AG09309 (cell line): Measurements from ENCODE around the gene PRRG2.

ENCODE experiments used
- DNase-seq: peaks from one replicate; pipeline ENCODE4 v3.0.0-alpha.2; 2010; ENCODE audit warnings: low read depth
- H3K4me3 ChIP-seq: 2 replicates; pipeline ENCODE4 v1.5.1; 2011; ENCODE audit warnings: mild to moderate bottlenecking, low read depth, low read length, moderate library complexity; ENCODE audit not compliant: control insufficient read depth
- TF ChIP-seq, protein P1 (sequence below): IDR thresholded peaks from 2 replicates; pipeline ENCODE4 v1.5.1; 2011; ENCODE audit warnings: mild to moderate bottlenecking, low read depth, low read length, inconsistent platforms; ENCODE audit not compliant: insufficient read depth, control insufficient read depth; ENCODE audit errors: missing control alignments

Gene PRRG2

DNA sequence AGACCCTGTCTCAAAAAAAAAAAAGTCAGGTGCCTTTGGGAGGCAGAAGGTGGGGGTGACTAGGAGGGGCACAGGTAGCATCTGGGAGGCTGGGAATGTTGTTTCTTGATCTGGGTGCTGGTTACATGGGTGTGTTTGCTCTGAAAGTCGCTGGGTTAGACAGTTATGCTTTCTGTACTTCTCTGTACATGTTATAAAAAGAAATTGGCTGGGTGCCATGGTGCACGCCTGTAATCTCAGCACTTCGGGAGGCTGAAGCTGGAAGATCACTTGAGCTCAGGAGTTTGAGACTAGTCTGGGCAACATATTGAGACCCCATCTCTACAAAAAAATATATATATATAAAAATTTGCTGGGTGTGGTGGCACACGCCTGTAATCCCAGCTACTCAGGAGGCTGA, 15.9 kb upstream of the PRRG2 start:
- H3K4me3 ChIP-seq, result no peak overlapping the region
- no peak for DNase-seq
- TF ChIP-seq, protein P1, sequence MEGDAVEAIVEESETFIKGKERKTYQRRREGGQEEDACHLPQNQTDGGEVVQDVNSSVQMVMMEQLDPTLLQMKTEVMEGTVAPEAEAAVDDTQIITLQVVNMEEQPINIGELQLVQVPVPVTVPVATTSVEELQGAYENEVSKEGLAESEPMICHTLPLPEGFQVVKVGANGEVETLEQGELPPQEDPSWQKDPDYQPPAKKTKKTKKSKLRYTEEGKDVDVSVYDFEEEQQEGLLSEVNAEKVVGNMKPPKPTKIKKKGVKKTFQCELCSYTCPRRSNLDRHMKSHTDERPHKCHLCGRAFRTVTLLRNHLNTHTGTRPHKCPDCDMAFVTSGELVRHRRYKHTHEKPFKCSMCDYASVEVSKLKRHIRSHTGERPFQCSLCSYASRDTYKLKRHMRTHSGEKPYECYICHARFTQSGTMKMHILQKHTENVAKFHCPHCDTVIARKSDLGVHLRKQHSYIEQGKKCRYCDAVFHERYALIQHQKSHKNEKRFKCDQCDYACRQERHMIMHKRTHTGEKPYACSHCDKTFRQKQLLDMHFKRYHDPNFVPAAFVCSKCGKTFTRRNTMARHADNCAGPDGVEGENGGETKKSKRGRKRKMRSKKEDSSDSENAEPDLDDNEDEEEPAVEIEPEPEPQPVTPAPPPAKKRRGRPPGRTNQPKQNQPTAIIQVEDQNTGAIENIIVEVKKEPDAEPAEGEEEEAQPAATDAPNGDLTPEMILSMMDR, result no peak

DNA sequence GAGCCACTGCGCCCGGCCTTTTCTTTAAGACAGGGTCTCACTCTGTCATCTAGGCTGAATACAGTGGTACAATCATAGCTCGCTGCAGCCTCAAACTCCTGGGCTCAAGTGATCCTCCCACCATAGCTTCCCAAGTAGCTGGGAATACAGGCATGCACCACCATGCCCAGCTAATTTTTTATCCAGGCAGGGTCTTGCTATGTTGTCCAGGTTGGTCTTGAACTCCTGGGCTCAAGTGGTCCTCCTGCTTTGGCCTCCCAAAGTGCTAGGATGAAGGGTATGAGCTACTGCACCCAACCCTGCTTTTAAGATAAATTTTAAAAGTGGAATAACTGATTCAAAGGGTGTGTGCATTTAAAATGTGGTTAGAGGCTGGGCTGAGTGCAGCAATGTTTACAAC, 14.8 kb upstream of the PRRG2 start:
- DNase-seq, result no peak
- TF ChIP-seq, protein P1, result no peak
- H3K4me3 ChIP-seq, result no peak overlapping the region

DNA sequence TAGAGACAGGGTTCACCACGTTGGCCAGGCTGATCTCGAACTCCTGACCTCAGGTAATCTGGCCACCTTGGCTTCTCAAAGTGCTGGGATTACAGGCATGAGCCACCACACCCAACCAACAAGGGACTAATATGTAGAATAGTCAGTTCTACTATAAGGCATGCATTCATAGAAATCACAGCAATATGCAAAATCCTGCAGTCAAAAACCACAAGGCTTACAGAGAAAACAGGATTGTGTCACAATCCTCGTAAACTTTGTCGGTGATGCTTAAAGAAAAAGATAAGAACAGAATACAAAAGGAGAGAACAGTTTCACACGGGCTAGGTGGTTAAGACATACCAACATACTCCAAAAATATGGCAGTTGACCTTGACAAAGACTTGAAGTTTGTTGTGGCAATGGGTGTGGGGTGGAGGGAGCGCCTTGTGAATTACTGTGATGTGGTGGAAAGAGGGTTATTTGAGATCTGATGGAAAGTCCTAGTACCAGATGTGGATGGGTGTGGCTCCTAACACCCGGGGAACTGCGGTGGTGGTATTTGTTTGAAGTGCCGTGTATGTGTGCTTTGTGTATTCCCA, 13.2 kb upstream of the PRRG2 start:
- TF ChIP-seq, protein P1, result no peak
- DNase-seq, result no peak
- no peak overlapping the region for H3K4me3 ChIP-seq

DNA sequence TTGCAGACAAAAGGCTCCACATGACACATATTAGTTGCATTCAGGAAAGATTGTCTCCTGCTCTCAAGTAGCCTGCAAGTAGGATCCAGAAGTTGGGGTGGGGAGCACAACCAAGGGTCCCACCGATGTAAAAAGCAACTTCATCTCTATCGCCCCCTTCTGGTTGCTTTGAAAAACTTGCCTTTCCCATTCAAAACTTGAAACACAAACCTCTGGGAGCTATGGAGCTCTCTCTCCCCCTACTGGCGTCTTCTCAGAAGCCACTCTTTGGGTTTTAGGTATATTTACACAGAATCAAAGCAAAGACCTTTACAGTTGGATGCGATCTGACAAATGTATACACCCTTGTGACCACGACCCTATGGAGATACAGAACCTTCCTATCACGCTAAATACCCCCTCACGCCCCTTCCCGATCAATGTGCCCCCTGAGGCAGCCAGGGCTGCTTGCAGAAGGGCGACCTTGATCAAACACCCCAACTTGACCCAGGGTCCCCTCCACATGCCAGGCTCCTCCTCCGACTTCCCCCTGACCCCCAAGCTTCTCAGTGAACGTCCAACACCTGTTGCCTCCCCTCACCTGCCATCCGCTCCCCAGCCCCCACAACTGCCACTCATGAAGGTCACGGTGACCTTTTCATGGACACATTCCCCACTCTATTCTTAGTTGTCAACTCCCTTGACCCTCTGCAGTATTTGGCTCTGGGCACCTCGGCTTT, 10.8 kb upstream of the PRRG2 start:
- H3K4me3 ChIP-seq, result no peak overlapping the region
- TF ChIP-seq, protein P1, result peak; percentile 99
- peak; percentile 56 for DNase-seq

DNA sequence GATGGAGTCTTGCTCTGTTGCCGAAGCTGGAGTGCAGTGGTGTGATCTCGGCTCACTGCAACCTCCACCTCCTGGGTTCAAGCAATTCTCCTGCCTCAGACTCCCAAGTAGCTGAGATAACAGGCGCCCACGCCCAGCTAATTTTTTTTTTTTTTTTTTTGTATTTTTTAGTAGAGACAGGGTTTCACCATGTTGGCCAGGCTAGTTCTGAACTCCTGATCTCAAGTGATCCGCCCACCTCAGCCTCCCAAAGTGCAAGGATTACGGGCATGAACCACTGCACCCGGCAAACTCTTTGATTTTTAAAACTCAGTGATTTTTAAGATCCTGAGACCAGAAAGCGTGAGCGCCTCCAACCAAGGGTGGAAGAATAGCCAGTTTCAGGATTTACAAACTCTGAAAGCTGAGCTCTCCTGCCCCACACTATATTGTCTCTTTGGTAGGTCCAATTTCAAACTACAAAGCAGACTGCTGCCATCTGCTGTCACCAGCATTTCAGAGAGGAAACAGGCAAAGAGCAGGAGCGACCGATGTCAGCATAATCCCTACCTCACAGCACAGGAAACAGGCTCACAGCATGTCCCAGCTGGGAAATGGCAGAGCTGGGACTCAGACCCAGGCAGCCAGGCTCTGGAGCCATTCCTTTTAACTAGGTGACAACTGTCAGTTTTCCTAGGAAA, 10.0 kb upstream of the PRRG2 start:
- TF ChIP-seq, protein P1, result peak; percentile 11
- no peak for DNase-seq
- no peak overlapping the region for H3K4me3 ChIP-seq

DNA sequence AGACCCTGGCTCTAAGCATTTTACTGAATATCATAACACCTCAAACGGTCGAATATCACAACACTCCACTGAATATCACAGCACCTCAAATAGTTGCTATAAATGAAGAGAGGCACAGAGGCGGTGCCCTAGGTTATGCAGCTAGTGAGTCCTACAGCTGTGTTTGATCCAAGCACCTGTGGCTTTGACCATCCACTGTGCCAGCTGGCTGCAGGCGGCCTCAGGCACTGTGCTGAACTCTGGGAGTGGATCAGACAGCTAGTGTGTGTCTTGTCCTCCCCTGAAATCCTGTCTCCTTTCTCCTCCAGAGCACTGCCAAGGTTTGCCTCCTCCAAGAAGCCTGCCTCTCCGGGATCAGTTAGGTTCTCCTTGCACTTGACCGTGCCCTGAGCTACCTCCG, 8.1 kb upstream of the PRRG2 start:
- TF ChIP-seq, protein P1, result no peak
- DNase-seq, result no peak
- H3K4me3 ChIP-seq, result no peak overlapping the region
